ENCODE data around the gene ANKMY1.

DNA sequence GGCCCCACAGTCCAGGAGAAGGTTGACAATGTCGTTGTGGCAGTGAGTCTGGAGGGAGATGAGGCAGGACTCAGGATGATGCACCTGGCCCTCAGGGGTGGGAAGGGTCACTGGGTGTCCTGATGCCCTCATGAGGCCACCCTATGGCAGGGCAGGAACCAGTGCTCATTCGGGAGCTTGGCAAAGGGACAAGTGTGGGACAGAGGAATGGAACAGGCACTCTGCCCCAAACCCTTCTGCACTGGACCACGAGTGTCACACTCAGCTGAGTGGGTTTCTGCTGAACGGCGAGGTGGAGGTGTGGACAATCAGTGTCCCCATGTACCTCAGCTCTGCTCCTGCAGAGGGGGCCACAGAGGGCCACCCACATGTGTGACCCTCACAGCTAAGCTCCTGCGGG is 32.0 kb downstream of the ANKMY1 start:
- TF ChIP-seq, protein P1, sequence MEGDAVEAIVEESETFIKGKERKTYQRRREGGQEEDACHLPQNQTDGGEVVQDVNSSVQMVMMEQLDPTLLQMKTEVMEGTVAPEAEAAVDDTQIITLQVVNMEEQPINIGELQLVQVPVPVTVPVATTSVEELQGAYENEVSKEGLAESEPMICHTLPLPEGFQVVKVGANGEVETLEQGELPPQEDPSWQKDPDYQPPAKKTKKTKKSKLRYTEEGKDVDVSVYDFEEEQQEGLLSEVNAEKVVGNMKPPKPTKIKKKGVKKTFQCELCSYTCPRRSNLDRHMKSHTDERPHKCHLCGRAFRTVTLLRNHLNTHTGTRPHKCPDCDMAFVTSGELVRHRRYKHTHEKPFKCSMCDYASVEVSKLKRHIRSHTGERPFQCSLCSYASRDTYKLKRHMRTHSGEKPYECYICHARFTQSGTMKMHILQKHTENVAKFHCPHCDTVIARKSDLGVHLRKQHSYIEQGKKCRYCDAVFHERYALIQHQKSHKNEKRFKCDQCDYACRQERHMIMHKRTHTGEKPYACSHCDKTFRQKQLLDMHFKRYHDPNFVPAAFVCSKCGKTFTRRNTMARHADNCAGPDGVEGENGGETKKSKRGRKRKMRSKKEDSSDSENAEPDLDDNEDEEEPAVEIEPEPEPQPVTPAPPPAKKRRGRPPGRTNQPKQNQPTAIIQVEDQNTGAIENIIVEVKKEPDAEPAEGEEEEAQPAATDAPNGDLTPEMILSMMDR (conservative IDR thresholded peaks at IDR 0.05; ENCODE audit: low read depth, low read length) = no peak
- TF ChIP-seq EZH2 (IDR thresholded peaks at IDR 0.05; ENCODE audit: low read length, unreplicated experiment) (no peak), EZH2phosphoT487 (IDR thresholded peaks at IDR 0.05; ENCODE audit: borderline replicate concordance, low read length) (no peak)

All from PC-3 (cell line).